HEK293T (cell line): Measurements from ENCODE around the gene RASSF3.

Experiments used
- ARNT ChIP-seq: fragments of 450-650 bp; IDR thresholded peaks from 2 replicates; pipeline ENCODE4 v1.6.1; 2017; ENCODE audit warnings: mild to moderate bottlenecking
- BHLHE40 ChIP-seq: fragments of 450-650 bp; IDR thresholded peaks from 2 replicates; pipeline ENCODE4 v1.6.1; 2016; ENCODE audit warnings: mild to moderate bottlenecking, moderate library complexity, borderline replicate concordance
- CTBP1 ChIP-seq: fragments of 450-650 bp; IDR thresholded peaks from 2 replicates; pipeline ENCODE4 v1.6.1; 2016; ENCODE audit warnings: borderline replicate concordance
- ELF4 ChIP-seq: fragments of 450-650 bp; IDR thresholded peaks from 2 replicates; pipeline ENCODE4 v1.6.1; 2017; ENCODE audit warnings: antibody characterized with exemption
- FOXA1 ChIP-seq: fragments of 450-650 bp; IDR thresholded peaks from 2 replicates; pipeline ENCODE4 v1.6.1; 2016; ENCODE audit warnings: mild to moderate bottlenecking
- FOXM1 ChIP-seq: fragments of 450-650 bp; IDR thresholded peaks from 2 replicates; pipeline ENCODE4 v1.6.1; 2017; ENCODE audit warnings: mild to moderate bottlenecking, borderline replicate concordance
- HDGF ChIP-seq: fragments of 450-650 bp; IDR thresholded peaks from 2 replicates; pipeline ENCODE4 v1.6.1; 2017; ENCODE audit warnings: antibody characterized with exemption, borderline replicate concordance
- NFRKB ChIP-seq: fragments of 450-650 bp; IDR thresholded peaks from 2 replicates; pipeline ENCODE4 v1.6.1; 2016; ENCODE audit warnings: mild to moderate bottlenecking, moderate library complexity
- PKNOX1 ChIP-seq: fragments of 450-650 bp; IDR thresholded peaks from 2 replicates; pipeline ENCODE4 v1.6.1; 2016
- SP1 ChIP-seq: fragments of 450-650 bp; IDR thresholded peaks from 2 replicates; pipeline ENCODE4 v1.6.1; 2017
- SUZ12 ChIP-seq: fragments of 450-650 bp; IDR thresholded peaks from 2 replicates; pipeline ENCODE4 v1.6.1; 2016; ENCODE audit warnings: mild to moderate bottlenecking
- TARDBP ChIP-seq: fragments of 450-650 bp; IDR thresholded peaks from 2 replicates; pipeline ENCODE4 v1.6.1; 2016
- ZNF384 ChIP-seq: fragments of 450-650 bp; IDR thresholded peaks from 2 replicates; pipeline ENCODE4 v1.6.1; 2016

- TF ChIP-seq ARNT (no peak), ELF4 (no peak), CTBP1 (no peak), PKNOX1 (no peak), FOXA1 (no peak), FOXM1 (no peak), ZNF384 (no peak), SUZ12 (no peak), NFRKB (no peak), SP1 (no peak), TARDBP (no peak), BHLHE40 (no peak), HDGF (no peak)
Observed at GRCh38 chr12:64720884-64721283, 110.6 kb downstream of the RASSF3 start.
